ENCODE results near the gene DNAH10.

Gene DNAH10

DNA sequence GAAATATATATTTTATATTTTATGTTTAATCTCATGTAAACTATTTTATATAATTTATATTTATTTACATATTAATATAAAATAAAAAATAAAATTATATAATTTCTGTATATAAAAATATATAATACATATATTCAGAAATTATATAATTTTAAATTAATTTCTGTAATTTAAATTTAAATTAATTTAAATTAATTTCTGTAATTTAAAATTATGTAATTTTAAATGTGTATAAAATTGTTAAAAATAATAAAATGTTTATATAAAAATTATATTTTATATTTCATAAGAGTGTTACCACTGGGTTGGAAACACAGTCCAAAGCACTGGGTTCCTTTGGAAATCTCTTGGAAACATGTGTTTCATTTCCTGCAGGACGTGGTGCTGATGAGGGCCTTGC, 94.6 kb downstream of the DNAH10 start:
- H3K4me3 ChIP-seq (ENCODE audit: low read depth, low read length): no peak overlapping the region
- TF ChIP-seq, protein P1, sequence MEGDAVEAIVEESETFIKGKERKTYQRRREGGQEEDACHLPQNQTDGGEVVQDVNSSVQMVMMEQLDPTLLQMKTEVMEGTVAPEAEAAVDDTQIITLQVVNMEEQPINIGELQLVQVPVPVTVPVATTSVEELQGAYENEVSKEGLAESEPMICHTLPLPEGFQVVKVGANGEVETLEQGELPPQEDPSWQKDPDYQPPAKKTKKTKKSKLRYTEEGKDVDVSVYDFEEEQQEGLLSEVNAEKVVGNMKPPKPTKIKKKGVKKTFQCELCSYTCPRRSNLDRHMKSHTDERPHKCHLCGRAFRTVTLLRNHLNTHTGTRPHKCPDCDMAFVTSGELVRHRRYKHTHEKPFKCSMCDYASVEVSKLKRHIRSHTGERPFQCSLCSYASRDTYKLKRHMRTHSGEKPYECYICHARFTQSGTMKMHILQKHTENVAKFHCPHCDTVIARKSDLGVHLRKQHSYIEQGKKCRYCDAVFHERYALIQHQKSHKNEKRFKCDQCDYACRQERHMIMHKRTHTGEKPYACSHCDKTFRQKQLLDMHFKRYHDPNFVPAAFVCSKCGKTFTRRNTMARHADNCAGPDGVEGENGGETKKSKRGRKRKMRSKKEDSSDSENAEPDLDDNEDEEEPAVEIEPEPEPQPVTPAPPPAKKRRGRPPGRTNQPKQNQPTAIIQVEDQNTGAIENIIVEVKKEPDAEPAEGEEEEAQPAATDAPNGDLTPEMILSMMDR (IDR thresholded peaks at IDR 0.05; ENCODE audit: borderline replicate concordance, insufficient read depth, low read depth, low read length): no peak

DNA sequence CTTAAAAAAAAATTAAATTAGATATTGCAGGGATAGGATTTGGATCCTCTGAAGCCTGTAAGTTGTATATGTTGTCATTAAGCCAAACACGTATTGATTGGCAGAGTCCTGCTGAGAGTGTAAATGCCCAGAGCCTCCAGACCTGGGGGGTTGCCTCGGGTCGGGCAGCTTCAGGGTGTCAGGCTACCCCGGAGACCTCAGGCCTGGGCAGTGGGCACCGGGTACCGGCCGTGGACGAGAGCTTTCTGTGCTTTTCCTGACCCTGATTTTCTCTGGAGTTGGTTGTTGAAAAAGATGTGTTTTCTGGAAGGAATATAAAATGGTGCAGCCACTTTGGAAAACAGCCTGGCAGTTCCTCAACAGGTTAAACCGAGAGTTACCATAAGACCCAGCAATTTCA, 96.1 kb downstream of the DNAH10 start:
- TF ChIP-seq, protein P1 (IDR thresholded peaks at IDR 0.05; ENCODE audit: borderline replicate concordance, insufficient read depth, low read depth, low read length): no peak
- H3K4me3 ChIP-seq (ENCODE audit: low read depth, low read length): no peak overlapping the region

DNA sequence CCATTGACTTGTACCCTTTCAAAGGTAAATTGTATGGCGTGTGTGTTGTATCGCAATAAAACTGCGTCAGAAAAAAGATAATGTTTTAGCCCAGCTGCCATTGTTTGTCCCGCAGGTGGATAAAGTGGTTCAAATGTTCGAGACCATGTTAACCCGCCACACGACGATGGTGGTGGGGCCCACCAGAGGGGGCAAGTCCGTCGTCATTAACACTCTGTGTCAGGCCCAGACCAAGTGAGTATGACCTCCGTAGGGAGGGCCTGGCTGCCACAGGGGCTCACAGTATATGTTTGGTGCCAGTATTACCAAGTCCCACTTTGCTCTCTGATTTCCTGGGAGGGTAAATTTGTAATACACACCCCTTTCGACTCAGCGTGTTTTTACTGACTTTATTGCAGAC, 96.9 kb downstream of the DNAH10 start:
- TF ChIP-seq, protein P1 (IDR thresholded peaks at IDR 0.05; ENCODE audit: borderline replicate concordance, insufficient read depth, low read depth, low read length): no peak
- no peak overlapping the region for H3K4me3 ChIP-seq (ENCODE audit: low read depth, low read length)

DNA sequence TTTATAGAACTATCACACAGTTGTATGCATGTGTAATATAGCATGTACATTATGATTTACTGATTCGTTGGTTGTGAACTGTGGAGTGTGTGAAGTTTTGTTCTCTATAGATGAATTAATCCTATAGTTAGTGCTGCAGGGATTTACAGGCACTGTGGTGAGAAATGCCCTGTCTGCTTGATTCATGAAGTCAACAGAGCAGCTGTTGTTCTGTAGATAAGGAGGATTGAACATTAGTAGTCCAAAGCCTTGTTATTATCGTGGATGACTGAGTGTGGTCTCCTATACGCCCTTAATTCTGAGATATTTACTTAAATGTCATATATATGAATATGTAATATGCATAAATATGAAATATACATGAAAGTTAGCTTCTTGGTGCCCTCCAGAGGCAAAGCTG, 98.3 kb downstream of the DNAH10 start:
- TF ChIP-seq, protein P1 (IDR thresholded peaks at IDR 0.05; ENCODE audit: borderline replicate concordance, insufficient read depth, low read depth, low read length): no peak
- H3K4me3 ChIP-seq (ENCODE audit: low read depth, low read length): no peak overlapping the region

DNA sequence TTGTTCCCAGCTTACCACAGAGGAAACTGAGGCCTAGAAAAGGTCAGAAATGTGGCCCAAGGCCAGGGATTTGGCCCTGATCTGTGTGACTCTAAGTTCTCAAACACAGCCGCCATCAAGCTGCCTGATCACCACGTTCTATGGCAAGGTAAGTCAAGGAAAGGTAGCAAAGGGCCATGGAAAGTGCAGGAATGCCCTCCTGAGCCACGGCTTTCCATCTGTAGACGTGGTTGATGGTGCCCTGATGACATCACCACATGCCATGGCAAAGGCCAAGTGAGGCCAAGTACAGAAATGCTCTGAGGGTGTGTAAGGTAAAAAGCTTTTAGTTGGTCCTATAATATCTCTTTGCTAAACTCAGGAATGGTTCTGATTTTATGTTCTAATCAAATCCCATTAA, 99.3 kb downstream of the DNAH10 start:
- TF ChIP-seq, protein P1 (IDR thresholded peaks at IDR 0.05; ENCODE audit: borderline replicate concordance, insufficient read depth, low read depth, low read length): no peak
- no peak overlapping the region for H3K4me3 ChIP-seq (ENCODE audit: low read depth, low read length)

DNA sequence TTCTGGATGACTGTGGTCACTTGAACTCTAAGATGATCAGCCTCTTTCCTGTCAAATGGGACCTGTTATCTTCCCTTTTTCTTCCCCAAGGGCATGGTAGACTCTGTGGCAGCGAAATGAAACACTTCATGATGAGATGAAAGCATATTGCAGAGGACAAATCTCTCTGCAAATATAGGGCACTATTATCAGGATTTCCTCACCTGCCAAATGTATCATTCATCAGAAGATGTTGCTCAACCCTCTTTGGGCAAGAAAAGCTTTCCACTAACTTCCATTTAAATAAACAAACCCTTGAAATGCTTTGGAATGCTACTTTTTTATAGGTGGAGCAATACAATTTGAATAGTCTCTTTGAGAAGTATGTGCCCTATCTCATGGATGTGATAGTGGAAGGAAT, 105.0 kb downstream of the DNAH10 start:
- TF ChIP-seq, protein P1 (IDR thresholded peaks at IDR 0.05; ENCODE audit: borderline replicate concordance, insufficient read depth, low read depth, low read length): no peak
- no peak overlapping the region for H3K4me3 ChIP-seq (ENCODE audit: low read depth, low read length)

DNA sequence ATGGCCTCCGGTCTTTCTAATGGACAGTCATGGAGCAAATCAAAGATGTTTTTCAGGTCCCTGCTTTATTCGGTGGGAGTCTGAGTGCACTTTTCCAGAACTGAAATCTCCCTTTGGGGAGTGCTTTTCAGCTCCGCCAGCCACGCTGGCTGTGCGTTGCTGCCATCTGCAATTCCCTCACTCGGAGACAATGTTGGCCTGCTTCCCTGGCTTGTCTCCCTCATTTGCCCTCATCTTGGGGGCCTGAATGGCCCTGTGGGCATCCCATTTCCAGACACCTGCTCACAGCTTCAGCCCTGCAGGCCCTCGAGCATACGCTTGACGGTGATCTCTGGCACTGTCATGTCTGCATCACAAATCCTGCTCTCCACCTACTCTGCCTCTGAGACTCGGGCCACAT, 106.7 kb downstream of the DNAH10 start:
- TF ChIP-seq, protein P1 (IDR thresholded peaks at IDR 0.05; ENCODE audit: borderline replicate concordance, insufficient read depth, low read depth, low read length): no peak
- no peak overlapping the region for H3K4me3 ChIP-seq (ENCODE audit: low read depth, low read length)

Measured in GM12875 (cell line).